ENCODE results near the gene UBE4A.

The UBE4A gene

DNA sequence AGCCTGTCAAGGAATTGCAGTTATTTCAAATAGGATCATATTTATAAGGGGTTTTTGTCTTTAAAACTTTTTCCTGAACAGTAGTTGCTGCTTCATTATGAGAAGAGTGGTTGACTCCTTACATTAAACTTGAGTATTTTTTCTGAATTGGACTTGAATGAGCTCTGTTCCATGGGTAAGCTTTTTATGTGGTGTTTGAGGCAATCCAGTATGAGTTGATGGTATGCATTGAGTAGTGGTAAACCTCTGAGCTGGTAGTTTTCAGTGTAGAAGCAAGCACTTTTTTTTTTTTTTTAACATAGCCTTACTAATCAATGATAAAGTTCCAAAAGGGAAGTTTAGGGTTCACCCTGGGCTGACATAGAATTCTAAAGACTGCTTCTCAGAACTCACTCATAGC is 80.2 kb downstream of the UBE4A start:
- TF ChIP-seq, protein P1, sequence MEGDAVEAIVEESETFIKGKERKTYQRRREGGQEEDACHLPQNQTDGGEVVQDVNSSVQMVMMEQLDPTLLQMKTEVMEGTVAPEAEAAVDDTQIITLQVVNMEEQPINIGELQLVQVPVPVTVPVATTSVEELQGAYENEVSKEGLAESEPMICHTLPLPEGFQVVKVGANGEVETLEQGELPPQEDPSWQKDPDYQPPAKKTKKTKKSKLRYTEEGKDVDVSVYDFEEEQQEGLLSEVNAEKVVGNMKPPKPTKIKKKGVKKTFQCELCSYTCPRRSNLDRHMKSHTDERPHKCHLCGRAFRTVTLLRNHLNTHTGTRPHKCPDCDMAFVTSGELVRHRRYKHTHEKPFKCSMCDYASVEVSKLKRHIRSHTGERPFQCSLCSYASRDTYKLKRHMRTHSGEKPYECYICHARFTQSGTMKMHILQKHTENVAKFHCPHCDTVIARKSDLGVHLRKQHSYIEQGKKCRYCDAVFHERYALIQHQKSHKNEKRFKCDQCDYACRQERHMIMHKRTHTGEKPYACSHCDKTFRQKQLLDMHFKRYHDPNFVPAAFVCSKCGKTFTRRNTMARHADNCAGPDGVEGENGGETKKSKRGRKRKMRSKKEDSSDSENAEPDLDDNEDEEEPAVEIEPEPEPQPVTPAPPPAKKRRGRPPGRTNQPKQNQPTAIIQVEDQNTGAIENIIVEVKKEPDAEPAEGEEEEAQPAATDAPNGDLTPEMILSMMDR (IDR thresholded peaks at IDR 0.05), result no peak
- TF ChIP-seq ZFX (IDR thresholded peaks at IDR 0.05; ENCODE audit: borderline replicate concordance), result no peak
- no peak overlapping the region for H3K27ac ChIP-seq

DNA sequence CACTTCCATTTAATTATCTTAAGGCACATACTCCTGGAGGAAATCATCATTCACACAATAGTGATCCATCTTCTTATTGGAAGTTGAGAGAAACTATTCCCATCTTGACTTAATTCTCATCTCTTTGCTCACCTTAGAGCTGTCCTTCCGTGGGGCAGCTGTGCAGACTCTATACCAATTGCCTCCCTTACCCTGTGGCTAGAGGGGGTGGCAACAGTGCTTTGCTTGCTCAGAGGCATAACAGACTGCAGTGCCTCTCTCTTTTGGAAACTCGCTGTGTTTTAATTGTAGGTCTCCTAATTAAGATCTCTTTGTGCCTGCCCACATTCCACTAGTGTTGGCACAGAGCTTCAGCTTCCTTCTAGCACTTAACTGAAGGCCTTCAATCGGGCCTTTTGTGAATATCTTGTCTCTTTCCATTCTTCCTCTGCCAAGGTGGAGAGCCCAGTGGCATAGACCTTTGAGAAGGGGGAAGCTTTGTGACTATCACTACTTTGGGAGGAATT is 82.4 kb downstream of the UBE4A start:
- TF ChIP-seq, protein P1 (IDR thresholded peaks at IDR 0.05), result no peak
- no peak for TF ChIP-seq ZFX (IDR thresholded peaks at IDR 0.05; ENCODE audit: borderline replicate concordance)
- 0 out of 2 replicates have a peak overlapping the region, but pooled peaks have one; percentile 19 for H3K27ac ChIP-seq

DNA sequence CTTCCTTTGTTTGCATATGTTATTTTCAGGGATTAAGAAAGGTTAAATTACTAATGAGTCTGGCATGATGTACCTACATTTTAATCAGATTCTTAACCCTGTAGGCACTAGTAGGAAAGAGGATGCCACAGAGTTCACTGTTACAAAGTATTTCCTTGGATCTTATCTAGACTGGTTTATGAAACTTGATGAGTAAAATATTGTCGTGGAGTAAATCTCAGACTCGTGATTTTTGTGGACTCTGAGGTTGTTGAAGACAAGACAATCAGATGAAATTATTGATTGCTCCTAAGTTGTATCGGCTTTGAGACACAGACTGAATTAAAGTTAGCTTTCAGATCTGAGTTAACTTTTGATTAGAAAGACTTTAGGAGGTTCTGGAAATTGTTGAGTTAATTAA is 82.9 kb downstream of the UBE4A start:
- TF ChIP-seq, protein P1 (IDR thresholded peaks at IDR 0.05), result no peak
- TF ChIP-seq ZFX (IDR thresholded peaks at IDR 0.05; ENCODE audit: borderline replicate concordance), result no peak
- H3K27ac ChIP-seq, result 0 out of 2 replicates have a peak overlapping the region, but pooled peaks have one; percentile 19

DNA sequence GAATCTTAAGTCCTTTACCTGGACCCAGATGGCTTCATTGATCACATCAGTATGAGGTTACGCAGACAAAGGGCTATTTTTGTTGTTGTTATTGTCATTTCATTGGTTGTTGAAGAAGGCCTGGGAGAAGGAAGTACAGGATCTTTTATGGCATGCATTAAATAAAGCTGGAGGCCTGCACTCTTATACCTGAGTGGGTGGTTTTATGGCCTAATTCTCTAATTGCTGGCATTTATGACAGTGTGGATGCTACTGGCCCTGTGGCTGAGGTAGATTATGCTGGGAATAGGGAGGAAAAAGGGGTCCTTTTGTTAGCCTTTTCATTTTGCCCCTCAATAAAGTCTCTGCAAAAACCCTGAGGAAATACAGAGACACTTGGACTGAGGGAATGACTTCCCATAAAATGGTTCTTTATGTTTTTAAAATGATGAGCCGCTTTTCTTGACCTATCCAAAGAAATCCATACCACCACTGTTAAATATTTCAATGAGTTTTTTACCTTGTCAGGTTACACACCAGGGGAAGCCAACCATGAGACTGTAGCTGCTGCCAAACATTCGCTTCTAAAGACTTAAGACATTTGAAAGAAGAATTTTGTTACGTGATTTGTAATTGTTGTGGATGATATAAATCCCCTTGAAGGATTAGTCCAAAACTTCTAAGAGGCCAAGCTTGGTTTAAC is 83.6 kb downstream of the UBE4A start:
- TF ChIP-seq ZFX (IDR thresholded peaks at IDR 0.05; ENCODE audit: borderline replicate concordance), result no peak
- TF ChIP-seq, protein P1 (IDR thresholded peaks at IDR 0.05), result no peak
- no peak overlapping the region for H3K27ac ChIP-seq

DNA sequence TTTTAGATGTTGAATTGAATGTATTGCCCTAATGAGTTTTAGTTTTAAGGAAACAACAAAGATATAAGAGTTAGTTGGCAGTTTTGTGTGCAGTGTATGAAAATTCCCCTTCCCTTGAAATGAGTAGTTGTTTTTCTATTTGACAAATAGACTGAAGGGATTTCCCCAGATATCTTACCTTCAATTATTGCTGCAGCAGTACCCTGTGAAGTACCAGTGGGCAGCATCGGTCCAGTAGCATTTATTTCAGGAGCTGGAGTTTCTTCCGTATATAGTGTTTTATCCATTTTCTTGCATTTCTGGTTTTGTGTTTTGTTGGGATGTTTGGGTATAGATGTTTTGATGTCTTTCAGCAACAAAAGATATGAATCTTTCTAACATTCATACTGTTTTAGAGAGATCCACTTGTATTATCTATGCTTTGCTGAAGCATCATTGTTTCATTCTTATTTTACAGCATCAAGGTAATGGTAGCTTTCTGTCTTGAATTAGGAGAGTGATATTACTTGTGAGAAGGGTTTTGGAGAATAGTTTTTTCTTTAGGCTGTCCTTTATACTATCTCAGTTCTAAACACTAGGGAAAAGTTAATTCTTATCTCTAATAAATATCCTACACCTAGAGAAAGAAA is 84.3 kb downstream of the UBE4A start:
- no peak for TF ChIP-seq ZFX (IDR thresholded peaks at IDR 0.05; ENCODE audit: borderline replicate concordance)
- TF ChIP-seq, protein P1 (IDR thresholded peaks at IDR 0.05), result no peak
- no peak overlapping the region for H3K27ac ChIP-seq

DNA sequence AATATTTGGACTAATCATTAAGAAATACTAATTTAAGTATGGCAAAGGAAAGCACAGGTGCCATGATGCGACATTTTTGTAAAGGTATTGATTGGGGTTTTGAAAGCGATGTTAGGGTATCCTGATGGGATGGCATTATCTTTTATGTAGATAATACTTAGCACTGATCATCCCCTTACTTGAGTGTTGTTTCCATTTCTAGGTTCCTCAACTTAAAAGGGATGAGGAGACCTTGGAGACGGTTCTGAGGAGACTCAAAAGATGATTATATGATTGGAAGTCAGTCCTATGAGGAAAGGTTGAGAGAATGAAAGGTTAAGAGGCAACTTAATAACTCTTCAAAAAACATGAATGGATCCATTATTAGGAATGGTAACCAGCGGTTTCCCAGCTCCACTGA is 88.0 kb downstream of the UBE4A start:
- TF ChIP-seq ZFX (IDR thresholded peaks at IDR 0.05; ENCODE audit: borderline replicate concordance), result no peak
- TF ChIP-seq, protein P1 (IDR thresholded peaks at IDR 0.05), result no peak
- no peak overlapping the region for H3K27ac ChIP-seq

DNA sequence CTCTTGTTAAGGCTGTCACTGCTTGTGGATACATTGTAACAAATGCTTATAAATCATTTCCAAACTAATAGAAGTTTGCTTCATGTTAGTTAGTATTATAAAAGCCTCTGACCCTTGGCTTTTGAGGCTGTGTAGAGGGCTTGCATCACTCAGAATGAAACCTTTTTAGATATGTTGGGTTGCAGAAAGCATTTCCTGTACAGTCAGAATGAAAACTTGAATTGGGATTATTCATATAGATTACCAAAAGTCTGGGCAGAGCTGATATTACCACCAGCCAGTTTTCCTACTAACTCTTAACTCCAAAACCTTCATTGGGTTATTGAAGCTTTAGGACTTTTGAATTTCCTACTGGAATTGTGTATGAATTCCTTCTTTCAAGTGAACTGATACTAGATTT is 88.9 kb downstream of the UBE4A start:
- TF ChIP-seq, protein P1 (IDR thresholded peaks at IDR 0.05), result no peak
- no peak overlapping the region for H3K27ac ChIP-seq
